Stomach (tissue), 9 donors: ENCODE data around the gene C9orf152. TPM values are rescaled to one million over a fixed set of nuclear protein-coding genes. Genes with fewer than 3 reads are reported as not detected.

Experiments used
- DNase-seq, 2 donors: peaks; one replicate each; pipeline versions ENCODE4 v3.0.0 to v3.0.0-alpha.2; 2013 to 2019
- H3K27ac ChIP-seq, 5 donors: fragments of 200-600 bp in 4 of 5; sonication (generic) in 4 of 5; one replicate each; pipeline ENCODE4 v1.5.1; 2013 to 2019; ENCODE audit warnings: mild to moderate bottlenecking in 1 of 5, moderate library complexity in 1 of 5
- H3K27me3 ChIP-seq, 3 donors: fragments of 200-600 bp; sonication (generic); one replicate each; pipeline ENCODE4 v1.5.1; 2017 to 2019; ENCODE audit warnings: mixed run types in 1 of 3
- H3K36me3 ChIP-seq, 4 donors: fragments of 200-600 bp; sonication (generic); 1 replicate in 3 of 4; 2 replicates in 1 of 4; pipeline ENCODE4 v1.5.1; 2016 to 2019
- H3K4me1 ChIP-seq, 4 donors: fragments of 200-600 bp; sonication (generic); one replicate each; pipeline ENCODE4 v1.5.1; 2016 to 2019
- H3K4me3 ChIP-seq, 4 donors: fragments of 200-600 bp; sonication (generic) in 3 of 4; one replicate each; pipeline ENCODE4 v1.5.1; 2016 to 2019; ENCODE audit warnings: mild to moderate bottlenecking in 1 of 4
- H3K9me3 ChIP-seq, 4 donors: fragments of 200-600 bp; sonication (generic); one replicate each; pipeline ENCODE4 v1.5.1; 2016 to 2019
- CTCF ChIP-seq, 7 experiments: fragments of 450-650 bp in 4 of 7; fragments of 200-600 bp in 3 of 7; sonication (generic) in 3 of 7; IDR thresholded peaks; one replicate each; pipeline ENCODE4 v1.5.1; 2016 to 2019; ENCODE audit warnings: antibody characterized with exemption in 7 of 7, control low read depth in 2 of 7, mild to moderate bottlenecking in 1 of 7
- EP300 ChIP-seq: sonication (generic); formaldehyde crosslinking; IDR thresholded peaks from one replicate; pipeline ENCODE4 v1.6.1; 2017; ENCODE audit warnings: antibody characterized with exemption
- POLR2A ChIP-seq, 4 donors: fragments of 450-650 bp; IDR thresholded peaks; one replicate each; pipeline ENCODE4 v1.6.1; 2016; ENCODE audit warnings: antibody characterized with exemption in 4 of 4, control low read depth in 2 of 4, mild to moderate bottlenecking in 1 of 4, moderate library complexity in 1 of 4
- POLR2AphosphoS5 ChIP-seq, 3 donors: sonication (generic); formaldehyde crosslinking; IDR thresholded peaks; one replicate each; pipeline ENCODE4 v1.6.1; 2016; ENCODE audit warnings: antibody characterized with exemption in 3 of 3
- WGBS, 5 donors: extraction: QIAGEN DNeasy Blood & Tissue Kit in 3 of 5; methylation state at CpG; one replicate each; pipeline versions ENCODE4 v1.1.5 to v1.1.7; 2013 to 2018; 5-methylcytosine and 5-hydroxymethylcytosine counted together
- intact Hi-C: fragments of 100-400 bp; cut with DNase I; formaldehyde crosslinking; loops from one replicate; pipeline ENCODE4 v1.15.1; 2023; ENCODE audit warnings: low total_unique reads
- polyA plus RNA-seq, 3 donors: library from polyadenylated mRNA; stranded (reverse); fragments of 200-250 nt; gene quantifications; one replicate each; pipeline ENCODE4 v1.2.3, GENCODE V29; 2013
- total RNA-seq, 5 donors: library from RNA; depleted of rRNA; stranded (reverse); fragments of >200 nt; gene quantifications; one replicate each; pipeline versions ENCODE4 v1.1.0 to v1.2.3, GENCODE V29; 2014 to 2016
- donor health status: healthy with polysubstance abuse.
- donor health status: Bipolar disorder and iron deficiency.
- donor health status: healthy.

The C9orf152 gene
- total and polyA plus RNA-seq, 8 donors: 1.7 to 26.8 (median 17.0) TPM; not detected in 1

- intact Hi-C loops: no loop called here
- Histone ChIP-seq H3K27me3 (no peaks in the 10 kb centered on the region), H3K4me1 (peaks cover 0 to 7% (median 2%) of the 10 kb centered on the region in 4 donors), H3K9me3 (no peaks in the 10 kb centered on the region), H3K27ac (no peak overlapping the region), H3K36me3 (no peaks in the 10 kb centered on the region), H3K4me3 (no peak overlapping the region)
- TF ChIP-seq POLR2A (IDR thresholded peaks at IDR 0.05) (no peak), POLR2AphosphoS5 (IDR thresholded peaks at IDR 0.05) (no peak), CTCF (IDR thresholded peaks at IDR 0.05) (no peak), EP300 (no peak)
- 61 to 100% (median 71%) methylated on average over 1 of the region's 1 CpG for WGBS, 5 donors
- no peak for DNase-seq
Observed at GRCh38 chr9:110178281-110178680, 29.7 kb downstream of the C9orf152 start.

GRCh38 chr9:110175275-110175968, 32.5 kb downstream of the C9orf152 start:
- 89 to 96% (median 95%) methylated on average over 4 of the region's 4 CpGs for WGBS, 5 donors
- Histone ChIP-seq H3K4me3 (no peak overlapping the region), H3K27ac (no peak overlapping the region), H3K27me3 (no peaks in the 10 kb centered on the region), H3K4me1 (no peaks in the 10 kb centered on the region), H3K9me3 (no peaks in the 10 kb centered on the region), H3K36me3 (peaks cover 0 to 6% (median 0%) of the 10 kb centered on the region in 4 donors)
- intact Hi-C loops: no loop called here
- TF ChIP-seq POLR2A (IDR thresholded peaks at IDR 0.05) (no peak), CTCF (IDR thresholded peaks at IDR 0.05) (no peak), POLR2AphosphoS5 (IDR thresholded peaks at IDR 0.05) (no peak), EP300 (no peak)
- no peak for DNase-seq

GRCh38 chr9:110173322-110173642, 34.7 kb downstream of the C9orf152 start:
- Histone ChIP-seq H3K9me3 (no peaks in the 10 kb centered on the region), H3K36me3 (peaks cover 0 to 16% (median 8%) of the 10 kb centered on the region in 4 donors), H3K4me3 (no peak overlapping the region), H3K27me3 (no peaks in the 10 kb centered on the region), H3K27ac (no peak overlapping the region), H3K4me1 (peaks cover 0 to 5% (median 0%) of the 10 kb centered on the region in 4 donors)
- TF ChIP-seq POLR2AphosphoS5 (IDR thresholded peaks at IDR 0.05) (no peak), POLR2A (IDR thresholded peaks at IDR 0.05) (no peak), EP300 (no peak), CTCF (IDR thresholded peaks at IDR 0.05) (no peak)
- intact Hi-C loops: no loop called here
- DNase-seq: no peak
- WGBS, 5 donors: 50 to 61% (median 51%) methylated on average over 7 of the region's 7 CpGs

- WGBS, 5 donors: 86 to 93% (median 88%) methylated on average over 9 of the region's 9 CpGs
- no peak overlapping the region for H3K4me3 ChIP-seq
- H3K27me3 ChIP-seq: no peaks in the 10 kb centered on the region
- no peaks in the 10 kb centered on the region for H3K9me3 ChIP-seq
- H3K27ac ChIP-seq: no peak overlapping the region
- intact Hi-C loops: no loop called here
- no peak for DNase-seq
- H3K4me1 ChIP-seq: peaks cover 0 to 8% (median 0%) of the 10 kb centered on the region in 4 donors
- peaks cover 0 to 16% (median 8%) of the 10 kb centered on the region in 4 donors for H3K36me3 ChIP-seq
- TF ChIP-seq POLR2A (IDR thresholded peaks at IDR 0.05): no peak
- TF ChIP-seq CTCF (IDR thresholded peaks at IDR 0.05): no peak
- no peak for TF ChIP-seq EP300
- no peak for TF ChIP-seq POLR2AphosphoS5 (IDR thresholded peaks at IDR 0.05)
Observed at GRCh38 chr9:110170357-110171257, 37.4 kb downstream of the C9orf152 start.
